CD4-positive, CD25-positive, alpha-beta regulatory T cell (primary cell): ENCODE results near the gene JAK3. TPM values are rescaled to one million over a fixed set of nuclear protein-coding genes. Genes with fewer than 3 reads are reported as not detected.
"Not testable (repeated sequence)": the region's sequence is repeated elsewhere in the genome, so short reads cannot be mapped to it uniquely, and the experiment has no call there.

ENCODE experiments used
- ATAC-seq, 2 donors: fragments of 150-1000 bp; cut with Tn5 transposase; one replicate each; pipeline ENCODE4 v1.10.0; 2021; ENCODE audit warnings: low read depth in 2 of 2, moderate number of reproducible peaks in 2 of 2, moderate library complexity in 1 of 2
- DNase-seq, 3 donors: peaks; one replicate each; pipeline versions ENCODE4 v3.0.0 to v3.0.0-alpha.2; 2012 to 2022; ENCODE audit warnings: mixed read lengths in 1 of 3
- H3K27ac ChIP-seq: one replicate; pipeline ENCODE4 v1.7.0; 2013; ENCODE audit warnings: mild to moderate bottlenecking, low read length; ENCODE audit not compliant: insufficient read depth, poor library complexity, severe bottlenecking
- H3K27me3 ChIP-seq: one replicate; pipeline ENCODE4 v1.7.0; 2013; ENCODE audit warnings: low read length; ENCODE audit not compliant: control insufficient read depth, insufficient read depth
- H3K36me3 ChIP-seq: one replicate; pipeline ENCODE4 v1.7.0; 2013; ENCODE audit warnings: mild to moderate bottlenecking, low read length, moderate library complexity; ENCODE audit not compliant: control insufficient read depth, insufficient read depth
- H3K4me1 ChIP-seq: 2 replicates; pipeline ENCODE4 v1.7.0; 2013; ENCODE audit warnings: mild to moderate bottlenecking, low read length; ENCODE audit not compliant: insufficient read depth, control insufficient read depth, poor library complexity, severe bottlenecking
- H3K4me3 ChIP-seq: one replicate; pipeline ENCODE4 v1.7.0; 2013; ENCODE audit warnings: low read depth, mild to moderate bottlenecking, low read length, moderate library complexity
- H3K9me3 ChIP-seq, 2 experiments: 1 replicate in 1 of 2; 2 replicates in 1 of 2; pipeline ENCODE4 v1.7.0; 2013; ENCODE audit warnings: low read length in 2 of 2, mild to moderate bottlenecking in 1 of 2, moderate library complexity in 1 of 2; ENCODE audit not compliant: control insufficient read depth in 2 of 2
- H3K27ac Mint-ChIP-seq, 3 donors: one replicate each; pipeline ENCODE4 v1.8.0; 2020 to 2022; ENCODE audit warnings: mild to moderate bottlenecking in 3 of 3, mixed read lengths in 3 of 3, moderate library complexity in 2 of 3
- H3K27me3 Mint-ChIP-seq: one replicate; pipeline ENCODE4 v1.8.0; 2022; ENCODE audit warnings: mild to moderate bottlenecking, mixed read lengths
- H3K36me3 Mint-ChIP-seq: one replicate; pipeline ENCODE4 v1.8.0; 2020; ENCODE audit warnings: mixed read lengths
- H3K4me1 Mint-ChIP-seq, 4 donors: one replicate each; pipeline ENCODE4 v1.8.0; 2020 to 2022; ENCODE audit warnings: mixed read lengths in 4 of 4, mild to moderate bottlenecking in 1 of 4
- H3K4me3 Mint-ChIP-seq, 4 donors: one replicate each; pipeline ENCODE4 v1.8.0; 2020 to 2022; ENCODE audit warnings: mild to moderate bottlenecking in 4 of 4, mixed read lengths in 4 of 4, moderate library complexity in 3 of 4
- H3K9me3 Mint-ChIP-seq, 7 donors: one replicate each; pipeline ENCODE4 v1.8.0; 2020 to 2022; ENCODE audit warnings: mixed read lengths in 7 of 7, mild to moderate bottlenecking in 3 of 7, moderate library complexity in 2 of 7
- polyA plus RNA-seq, 4 donors: library from polyadenylated mRNA; unstranded; fragments of 300-500 nt; fragmentation: Illumina TruSeq; gene quantifications; one replicate each; pipeline ENCODE4 v1.2.3, GENCODE V29; 2021
- total RNA-seq: library from RNA; stranded (reverse); gene quantifications from one replicate; pipeline ENCODE4 v1.2.3, GENCODE V29; 2022

The JAK3 gene
- total and polyA plus RNA-seq, 5 donors from 2014 or later, result 80.8 to 198 (median 91.9) TPM

- Mint-ChIP-seq H3K4me3 (no peak overlapping the region), H3K36me3 (peaks cover 13% of the 10 kb centered on the region), H3K27ac (no peak overlapping the region), H3K4me1 (peaks cover 0 to 18% (median 9%) of the 10 kb centered on the region in 4 donors), H3K27me3 (no peaks in the 10 kb centered on the region), H3K9me3 (no peaks in the 10 kb centered on the region)
- Histone ChIP-seq H3K27me3 (no peaks in the 10 kb centered on the region), H3K36me3 (peaks cover 25% of the 10 kb centered on the region), H3K9me3 (no peaks in the 10 kb centered on the region), H3K4me1 (peaks cover 5% of the 10 kb centered on the region), H3K27ac (no peak overlapping the region), H3K4me3 (no peak overlapping the region)
- DNase-seq (no peak), ATAC-seq (no peak)
Measured at GRCh38 chr19:17780781-17781180, 67.0 kb downstream of the JAK3 start.

- Histone ChIP-seq H3K27me3 (no peaks in the 10 kb centered on the region), H3K36me3 (peaks cover 28% of the 10 kb centered on the region), H3K9me3 (no peaks in the 10 kb centered on the region), H3K27ac (no peak overlapping the region), H3K4me1 (peaks cover 5% of the 10 kb centered on the region), H3K4me3 (no peak overlapping the region)
- Mint-ChIP-seq H3K4me1 (peaks cover 0 to 20% (median 10%) of the 10 kb centered on the region in 4 donors), H3K27ac (peak overlapping the region in 2 of 3 donors; percentile 25 to 90), H3K27me3 (no peaks in the 10 kb centered on the region), H3K36me3 (peaks cover 13% of the 10 kb centered on the region), H3K4me3 (no peak overlapping the region), H3K9me3 (no peaks in the 10 kb centered on the region)
- DNase-seq (no peak), ATAC-seq (no peak)
Measured at GRCh38 chr19:17778968-17779929, 68.5 kb downstream of the JAK3 start.

GRCh38 chr19:17778251-17778967 lies 69.4 kb downstream of the JAK3 start:
- Histone ChIP-seq H3K4me3 (no peak overlapping the region), H3K27me3 (no peaks in the 10 kb centered on the region), H3K9me3 (no peaks in the 10 kb centered on the region), H3K4me1 (peaks cover 5% of the 10 kb centered on the region), H3K36me3 (peaks cover 33% of the 10 kb centered on the region), H3K27ac (no peak overlapping the region)
- H3K4me1 Mint-ChIP-seq, result peaks cover 0 to 20% (median 9%) of the 10 kb centered on the region in 4 donors
- H3K27ac Mint-ChIP-seq, result no peak overlapping the region
- H3K27me3 Mint-ChIP-seq, result no peaks in the 10 kb centered on the region
- ATAC-seq (peak; percentile 24 to 43), DNase-seq (peak in 1 of 3 donors; percentile 41)
- no peaks in the 10 kb centered on the region for H3K9me3 Mint-ChIP-seq
- peaks cover 17% of the 10 kb centered on the region for H3K36me3 Mint-ChIP-seq
- no peak overlapping the region for H3K4me3 Mint-ChIP-seq

- not testable (repeated sequence) for ATAC-seq, H3K27me3 Mint-ChIP-seq, H3K9me3 Mint-ChIP-seq, H3K9me3 ChIP-seq, H3K27ac ChIP-seq, H3K4me3 ChIP-seq, H3K27me3 ChIP-seq, DNase-seq, H3K4me3 Mint-ChIP-seq, H3K4me1 ChIP-seq
- peaks cover 33% of the 10 kb centered on the region for H3K36me3 ChIP-seq
- Mint-ChIP-seq H3K36me3 (peaks cover 23% of the 10 kb centered on the region), H3K4me1 (peaks cover 0 to 22% (median 10%) of the 10 kb centered on the region in 4 donors), H3K27ac (peak overlapping the region in 1 of 3 donors; percentile 47)
Measured at GRCh38 chr19:17777840-17778239, 69.9 kb downstream of the JAK3 start.

GRCh38 chr19:17775991-17776803 lies 71.6 kb downstream of the JAK3 start:
- peak; percentile 15 to 19 for ATAC-seq
- H3K27me3 Mint-ChIP-seq, result no peaks in the 10 kb centered on the region
- H3K9me3 Mint-ChIP-seq, result no peaks in the 10 kb centered on the region
- H3K9me3 ChIP-seq, result no peaks in the 10 kb centered on the region
- peaks cover 5% of the 10 kb centered on the region for H3K4me1 ChIP-seq
- H3K36me3 ChIP-seq, result peaks cover 35% of the 10 kb centered on the region
- H3K4me1 Mint-ChIP-seq, result peaks cover 0 to 22% (median 10%) of the 10 kb centered on the region in 4 donors
- peaks cover 25% of the 10 kb centered on the region for H3K36me3 Mint-ChIP-seq
- peak overlapping the region; percentile 38 to 79 (median 55) for H3K27ac Mint-ChIP-seq
- no peak overlapping the region for H3K4me3 Mint-ChIP-seq
- H3K27ac ChIP-seq, result peak overlapping the region; percentile 42
- H3K27me3 ChIP-seq, result no peaks in the 10 kb centered on the region
- DNase-seq, result peak in 1 of 3 donors; percentile 15
- H3K4me3 ChIP-seq, result no peak overlapping the region

GRCh38 chr19:17775245-17775927 lies 72.4 kb downstream of the JAK3 start:
- H3K4me3 Mint-ChIP-seq, result no peak overlapping the region
- DNase-seq, result no peak
- no peaks in the 10 kb centered on the region for H3K27me3 ChIP-seq
- peaks cover 5% of the 10 kb centered on the region for H3K4me1 ChIP-seq
- H3K9me3 Mint-ChIP-seq, result no peaks in the 10 kb centered on the region
- no peak for ATAC-seq
- no peaks in the 10 kb centered on the region for H3K9me3 ChIP-seq
- no peak overlapping the region for H3K4me3 ChIP-seq
- H3K27me3 Mint-ChIP-seq, result no peaks in the 10 kb centered on the region
- peaks cover 0 to 22% (median 10%) of the 10 kb centered on the region in 4 donors for H3K4me1 Mint-ChIP-seq
- H3K27ac ChIP-seq, result no peak overlapping the region
- peak overlapping the region in 1 of 3 donors; percentile 82 for H3K27ac Mint-ChIP-seq
- peaks cover 25% of the 10 kb centered on the region for H3K36me3 Mint-ChIP-seq
- peaks cover 39% of the 10 kb centered on the region for H3K36me3 ChIP-seq
